GM12891 (cell line): ENCODE data around the gene VAPB.

Source experiments
- PAX5 ChIP-seq: IDR thresholded peaks from 2 replicates; pipeline ENCODE4 v1.6.1; 2011; ENCODE audit warnings: low read length, moderate library complexity, mild to moderate bottlenecking; ENCODE audit not compliant: insufficient read depth, severe bottlenecking
- POLR2A ChIP-seq: IDR thresholded peaks from 2 replicates; pipeline ENCODE4 v1.6.1; 2011; ENCODE audit warnings: low read depth, low read length, control low read depth
- POLR2AphosphoS5 ChIP-seq: IDR thresholded peaks from 2 replicates; pipeline ENCODE4 v1.6.1; 2011; ENCODE audit warnings: low read depth, low read length, control low read depth
- TAF1 ChIP-seq: IDR thresholded peaks from 2 replicates; pipeline ENCODE4 v1.6.1; 2011; ENCODE audit warnings: low read depth, low read length, control low read depth

DNA sequence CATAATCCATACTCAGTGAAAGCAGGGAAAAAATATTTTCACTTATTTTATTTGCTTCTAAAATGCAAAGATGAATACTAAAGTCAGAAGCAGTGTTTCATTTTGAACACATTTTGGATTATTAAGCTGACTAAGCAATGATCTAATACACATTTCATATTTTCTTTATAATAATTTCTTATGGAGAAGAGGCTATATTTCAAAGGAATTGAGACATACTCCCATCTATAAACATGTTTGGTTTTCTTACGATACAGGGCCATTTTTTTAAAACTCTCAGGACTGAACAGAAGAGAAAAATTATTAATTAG lies 26.9 kb upstream of the VAPB start:
- TF ChIP-seq POLR2A (no peak), POLR2AphosphoS5 (no peak), TAF1 (no peak), PAX5 (no peak)
